Activated T-helper 1 cell treated with anti-CD3 and anti-CD28 coated beads, Interleukin-12 subunit alpha, Interleukin-12 subunit beta, Interleukin-2, Interleukin-4 antibody, amounts not matched to agents 30 ng/mL and 10 ng/mL and 1 ng/mL, durations not matched to agents 14 hours and 24 hours and 36 hours (primary cell): ENCODE data around the gene AQP12B. TPM values are rescaled to one million over a fixed set of nuclear protein-coding genes. Genes with fewer than 3 reads are reported as not detected.

Experiments
- total RNA-seq: library from RNA; stranded (reverse); gene quantifications from 2 replicates; pipeline ENCODE4 v1.2.3, GENCODE V29; 2022

AQP12B gene
- total RNA-seq, 1 donor from 2014 or later = not detected

Other genes with a start within 250 kb of the AQP12B start
- 6.2 and 6.5 TPM in 2 replicates for gene GPC1, start 247.2 kb downstream of the AQP12B start, total RNA-seq
- 21.9 and 25.2 TPM in 2 replicates for gene ANKMY1, start 124.9 kb downstream of the AQP12B start, total RNA-seq
- 8.6 and 10.7 TPM in 2 replicates for gene DUSP28, start 122.5 kb downstream of the AQP12B start, total RNA-seq
- 61.8 and 62.8 TPM in 2 replicates for gene RNPEPL1, start 114.4 kb downstream of the AQP12B start, total RNA-seq
- 49.8 and 55.4 TPM in 2 replicates for gene CAPN10, start 96.2 kb downstream of the AQP12B start, total RNA-seq
- 7.6 and 8.2 TPM in 2 replicates for gene GPR35, start 57.4 kb downstream of the AQP12B start, total RNA-seq
- gene AQP12A, start 9.0 kb upstream of the AQP12B start, total RNA-seq = not detected in 2 replicates
- 0.66 and 0.83 TPM in 2 replicates for gene KIF1A, start 137.3 kb upstream of the AQP12B start, total RNA-seq
- gene AGXT, start 185.9 kb upstream of the AQP12B start, total RNA-seq = not detected in 2 replicates
- not detected in 2 replicates for gene MAB21L4, start 213.3 kb upstream of the AQP12B start, total RNA-seq
- not detected in 2 replicates for gene CROCC2, start 223.5 kb upstream of the AQP12B start, total RNA-seq